Measurements from ENCODE around the gene TBCC.

The TBCC gene

GRCh38 chr6:42708096-42708495 lies 37.8 kb downstream of the TBCC start:
- no peak overlapping the region for H2BK5ac ChIP-seq (ENCODE audit: low read depth, low read length, poor library complexity)
- H3K4me1 ChIP-seq (ENCODE audit: control insufficient read depth in 1 of 2, insufficient read depth in 2 of 2, low read length in 2 of 2), result no peaks in the 10 kb centered on the region
- no peak overlapping the region for H3K9ac ChIP-seq (ENCODE audit: low read length)
- no peaks in the 10 kb centered on the region for H3K27me3 ChIP-seq (ENCODE audit: insufficient read depth, low read length)
- H3K23ac ChIP-seq (ENCODE audit: low read length), result no peak overlapping the region
- H2BK12ac ChIP-seq (ENCODE audit: low read length), result no peak overlapping the region
- no peak overlapping the region for H2BK120ac ChIP-seq (ENCODE audit: insufficient read depth, low read length, poor library complexity)
- H2AK5ac ChIP-seq (ENCODE audit: low read length), result no peak overlapping the region
- H3K4me2 ChIP-seq (ENCODE audit: low read length), result no peak overlapping the region
- no peak overlapping the region for H3K27ac ChIP-seq (ENCODE audit: low read depth, low read length)
- no peak overlapping the region for H4K91ac ChIP-seq (ENCODE audit: low read depth, low read length)
- H3K14ac ChIP-seq (ENCODE audit: low read length), result no peak overlapping the region
- no peak overlapping the region for H3K4ac ChIP-seq (ENCODE audit: low read depth, low read length)
- no peak overlapping the region for H4K8ac ChIP-seq (ENCODE audit: low read depth, low read length)
- H3K79me2 ChIP-seq (ENCODE audit: control insufficient read depth, insufficient read depth, low read length, poor library complexity), result no peaks in the 10 kb centered on the region
- H2AFZ ChIP-seq (ENCODE audit: insufficient read depth, low read length, poor library complexity), result no peak overlapping the region
- H3K18ac ChIP-seq (ENCODE audit: low read length), result no peak overlapping the region
- WGBS (ENCODE audit: extremely low coverage, insufficient coverage, insufficient read length), result no CpG with 5 or more reads among the region's 11 CpGs
- no peaks in the 10 kb centered on the region for H3K36me3 ChIP-seq (ENCODE audit: control insufficient read depth in 1 of 2, insufficient read depth in 2 of 2, low read length in 2 of 2)
- no peak overlapping the region for H3K4me3 ChIP-seq (ENCODE audit: low read depth, low read length)
- H4K12ac ChIP-seq (ENCODE audit: low read depth, low read length), result no peak overlapping the region
- H3K9me3 ChIP-seq (ENCODE audit: insufficient read depth, low read depth, low read length), result peaks cover 4% of the 10 kb centered on the region
- H3K79me1 ChIP-seq (ENCODE audit: low read length), result no peaks in the 10 kb centered on the region
- no peak for DNase-seq

- H3K36me3 ChIP-seq (ENCODE audit: control insufficient read depth in 1 of 2, insufficient read depth in 2 of 2, low read length in 2 of 2), result no peaks in the 10 kb centered on the region
- H3K4me3 ChIP-seq (ENCODE audit: low read depth, low read length), result no peak overlapping the region
- H3K9ac ChIP-seq (ENCODE audit: low read length), result no peak overlapping the region
- no peak overlapping the region for H2BK5ac ChIP-seq (ENCODE audit: low read depth, low read length, poor library complexity)
- H3K18ac ChIP-seq (ENCODE audit: low read length), result no peak overlapping the region
- no peak overlapping the region for H3K4ac ChIP-seq (ENCODE audit: low read depth, low read length)
- no peak overlapping the region for H2AK5ac ChIP-seq (ENCODE audit: low read length)
- peaks cover 4% of the 10 kb centered on the region for H3K9me3 ChIP-seq (ENCODE audit: insufficient read depth, low read depth, low read length)
- no peak overlapping the region for H2BK120ac ChIP-seq (ENCODE audit: insufficient read depth, low read length, poor library complexity)
- H3K4me1 ChIP-seq (ENCODE audit: control insufficient read depth in 1 of 2, insufficient read depth in 2 of 2, low read length in 2 of 2), result no peaks in the 10 kb centered on the region
- H3K79me1 ChIP-seq (ENCODE audit: low read length), result no peaks in the 10 kb centered on the region
- H4K12ac ChIP-seq (ENCODE audit: low read depth, low read length), result no peak overlapping the region
- no peaks in the 10 kb centered on the region for H3K79me2 ChIP-seq (ENCODE audit: control insufficient read depth, insufficient read depth, low read length, poor library complexity)
- no peak overlapping the region for H3K14ac ChIP-seq (ENCODE audit: low read length)
- H2BK12ac ChIP-seq (ENCODE audit: low read length), result no peak overlapping the region
- H2AFZ ChIP-seq (ENCODE audit: insufficient read depth, low read length, poor library complexity), result no peak overlapping the region
- H3K27ac ChIP-seq (ENCODE audit: low read depth, low read length), result no peak overlapping the region
- no peaks in the 10 kb centered on the region for H3K27me3 ChIP-seq (ENCODE audit: insufficient read depth, low read length)
- WGBS (ENCODE audit: extremely low coverage, insufficient coverage, insufficient read length), result no CpG with 5 or more reads among the region's 7 CpGs
- no peak overlapping the region for H4K8ac ChIP-seq (ENCODE audit: low read depth, low read length)
- DNase-seq, result no peak
- no peak overlapping the region for H3K4me2 ChIP-seq (ENCODE audit: low read length)
- H3K23ac ChIP-seq (ENCODE audit: low read length), result no peak overlapping the region
- H4K91ac ChIP-seq (ENCODE audit: low read depth, low read length), result no peak overlapping the region
Observed at GRCh38 chr6:42707595-42707994, 38.3 kb downstream of the TBCC start.

GRCh38 chr6:42704937-42705374 lies 40.9 kb downstream of the TBCC start:
- Histone ChIP-seq H3K9ac (ENCODE audit: low read length) (no peak overlapping the region), H4K91ac (ENCODE audit: low read depth, low read length) (no peak overlapping the region), H3K4me3 (ENCODE audit: low read depth, low read length) (no peak overlapping the region), H2BK5ac (ENCODE audit: low read depth, low read length, poor library complexity) (no peak overlapping the region), H4K8ac (ENCODE audit: low read depth, low read length) (no peak overlapping the region), H3K4me1 (ENCODE audit: control insufficient read depth in 1 of 2, insufficient read depth in 2 of 2, low read length in 2 of 2) (peaks cover 0 to 2% of the 10 kb centered on the region in 2 experiments), H3K79me2 (ENCODE audit: control insufficient read depth, insufficient read depth, low read length, poor library complexity) (no peaks in the 10 kb centered on the region), H2AFZ (ENCODE audit: insufficient read depth, low read length, poor library complexity) (no peak overlapping the region), H3K4me2 (ENCODE audit: low read length) (no peak overlapping the region), H3K27ac (ENCODE audit: low read depth, low read length) (no peak overlapping the region), H4K12ac (ENCODE audit: low read depth, low read length) (no peak overlapping the region), H3K79me1 (ENCODE audit: low read length) (no peaks in the 10 kb centered on the region), H3K18ac (ENCODE audit: low read length) (no peak overlapping the region), H2BK120ac (ENCODE audit: insufficient read depth, low read length, poor library complexity) (no peak overlapping the region), H3K27me3 (ENCODE audit: insufficient read depth, low read length) (no peaks in the 10 kb centered on the region), H3K23ac (ENCODE audit: low read length) (no peak overlapping the region), H3K4ac (ENCODE audit: low read depth, low read length) (no peak overlapping the region), H2BK12ac (ENCODE audit: low read length) (no peak overlapping the region), H3K36me3 (ENCODE audit: control insufficient read depth in 1 of 2, insufficient read depth in 2 of 2, low read length in 2 of 2) (no peaks in the 10 kb centered on the region), H3K9me3 (ENCODE audit: insufficient read depth, low read depth, low read length) (no peaks in the 10 kb centered on the region), H3K14ac (ENCODE audit: low read length) (no peak overlapping the region), H2AK5ac (ENCODE audit: low read length) (no peak overlapping the region)
- no CpG with 5 or more reads among the region's 4 CpGs for WGBS (ENCODE audit: extremely low coverage, insufficient coverage, insufficient read length)
- DNase-seq, result peak; percentile 41 to 59

GRCh38 chr6:42704251-42704936 lies 41.5 kb downstream of the TBCC start:
- no peak overlapping the region for H2AFZ ChIP-seq (ENCODE audit: insufficient read depth, low read length, poor library complexity)
- H3K4me3 ChIP-seq (ENCODE audit: low read depth, low read length), result peak overlapping the region; percentile 52
- H2BK120ac ChIP-seq (ENCODE audit: insufficient read depth, low read length, poor library complexity), result no peak overlapping the region
- no peak overlapping the region for H3K4me2 ChIP-seq (ENCODE audit: low read length)
- H3K27ac ChIP-seq (ENCODE audit: low read depth, low read length), result no peak overlapping the region
- H3K18ac ChIP-seq (ENCODE audit: low read length), result no peak overlapping the region
- H4K12ac ChIP-seq (ENCODE audit: low read depth, low read length), result no peak overlapping the region
- no peak for DNase-seq
- H3K4ac ChIP-seq (ENCODE audit: low read depth, low read length), result no peak overlapping the region
- no peak overlapping the region for H3K14ac ChIP-seq (ENCODE audit: low read length)
- H2BK12ac ChIP-seq (ENCODE audit: low read length), result no peak overlapping the region
- H3K79me1 ChIP-seq (ENCODE audit: low read length), result no peaks in the 10 kb centered on the region
- H3K79me2 ChIP-seq (ENCODE audit: control insufficient read depth, insufficient read depth, low read length, poor library complexity), result no peaks in the 10 kb centered on the region
- no peak overlapping the region for H4K91ac ChIP-seq (ENCODE audit: low read depth, low read length)
- no peak overlapping the region for H4K8ac ChIP-seq (ENCODE audit: low read depth, low read length)
- H3K36me3 ChIP-seq (ENCODE audit: control insufficient read depth in 1 of 2, insufficient read depth in 2 of 2, low read length in 2 of 2), result no peaks in the 10 kb centered on the region
- H2BK5ac ChIP-seq (ENCODE audit: low read depth, low read length, poor library complexity), result no peak overlapping the region
- no peaks in the 10 kb centered on the region for H3K27me3 ChIP-seq (ENCODE audit: insufficient read depth, low read length)
- WGBS (ENCODE audit: extremely low coverage, insufficient coverage, insufficient read length), result no CpG with 5 or more reads among the region's 24 CpGs
- H3K9ac ChIP-seq (ENCODE audit: low read length), result no peak overlapping the region
- no peak overlapping the region for H3K23ac ChIP-seq (ENCODE audit: low read length)
- H3K9me3 ChIP-seq (ENCODE audit: insufficient read depth, low read depth, low read length), result no peaks in the 10 kb centered on the region
- H2AK5ac ChIP-seq (ENCODE audit: low read length), result no peak overlapping the region
- H3K4me1 ChIP-seq (ENCODE audit: control insufficient read depth in 1 of 2, insufficient read depth in 2 of 2, low read length in 2 of 2), result peaks cover 0 to 2% of the 10 kb centered on the region in 2 experiments

All from trophoblast cell (in vitro differentiated cells and primary cell).